Astrocyte (in vitro differentiated cells and primary cell): ENCODE data around the gene C15orf62.

Experiments
- CTCF ChIP-seq: IDR thresholded peaks from 2 replicates; pipeline ENCODE4 v1.5.1; 2011; ENCODE audit warnings: low read depth, mild to moderate bottlenecking, inconsistent platforms, low read length, moderate library complexity; ENCODE audit not compliant: insufficient read depth
- EZH2 ChIP-seq: IDR thresholded peaks from 2 replicates; pipeline ENCODE4 v1.6.1; 2012; ENCODE audit warnings: mild to moderate bottlenecking, low read length, inconsistent platforms; ENCODE audit not compliant: insufficient read depth

- no peak for TF ChIP-seq CTCF
- no peak for TF ChIP-seq EZH2
These were observed 4.1 kb downstream of the C15orf62 start for GRCh38 chr15:40773902-40774301.
